Liver (tissue), 9 donors: Measurements from ENCODE around the gene UBALD2. TPM values are rescaled to one million over a fixed set of nuclear protein-coding genes. Genes with fewer than 3 reads are reported as not detected.

Source experiments
- DNase-seq: peaks from one replicate; pipeline ENCODE4 v3.0.0-alpha.2; 2017; ENCODE audit warnings: low spot score
- H3K27ac ChIP-seq, 2 donors: one replicate each; pipeline ENCODE4 v1.7.0; 2013; ENCODE audit warnings: inconsistent platforms in 2 of 2, low read length in 2 of 2, control low read depth in 1 of 2, low read depth in 1 of 2, mild to moderate bottlenecking in 1 of 2
- H3K27me3 ChIP-seq, 4 donors: one replicate each; pipeline versions ENCODE4 v1.6.1 to v1.7.0; 2013; ENCODE audit warnings: low read length in 3 of 4, inconsistent platforms in 1 of 4, mild to moderate bottlenecking in 1 of 4, moderate library complexity in 1 of 4; ENCODE audit not compliant: control insufficient read depth in 4 of 4, insufficient read depth in 4 of 4
- H3K36me3 ChIP-seq, 4 donors: one replicate each; pipeline versions ENCODE4 v1.6.1 to v1.7.0; 2013; ENCODE audit warnings: low read length in 3 of 4, mild to moderate bottlenecking in 3 of 4, low read depth in 1 of 4, moderate library complexity in 1 of 4; ENCODE audit not compliant: control insufficient read depth in 4 of 4, insufficient read depth in 3 of 4
- H3K4me1 ChIP-seq, 4 donors: one replicate each; pipeline versions ENCODE4 v1.6.1 to v1.7.0; 2013; ENCODE audit warnings: low read length in 3 of 4, mild to moderate bottlenecking in 3 of 4, moderate library complexity in 1 of 4; ENCODE audit not compliant: control insufficient read depth in 4 of 4, insufficient read depth in 4 of 4
- H3K4me3 ChIP-seq, 3 donors: one replicate each; pipeline versions ENCODE4 v1.6.1 to v1.7.0; 2013; ENCODE audit warnings: low read length in 3 of 3, control low read depth in 1 of 3, low read depth in 1 of 3, mild to moderate bottlenecking in 1 of 3
- H3K9ac ChIP-seq, 2 donors: one replicate each; pipeline ENCODE4 v1.7.0; 2013; ENCODE audit warnings: low read length in 2 of 2, mild to moderate bottlenecking in 2 of 2, moderate library complexity in 2 of 2, control low read depth in 1 of 2, low read depth in 1 of 2
- H3K9me3 ChIP-seq, 4 donors: one replicate each; pipeline versions ENCODE4 v1.6.1 to v1.7.0; 2013; ENCODE audit warnings: low read length in 3 of 4; ENCODE audit not compliant: control insufficient read depth in 4 of 4
- EGR1 ChIP-seq, 2 donors: IDR thresholded peaks; 2 replicates each; pipeline ENCODE4 v1.6.1; 2016 to 2018; ENCODE audit warnings: antibody characterized with exemption in 2 of 2, low read depth in 2 of 2
- FOXA1 ChIP-seq: IDR thresholded peaks from 2 replicates; pipeline ENCODE4 v1.6.1; 2016; ENCODE audit warnings: antibody characterized with exemption
- FOXA2 ChIP-seq: IDR thresholded peaks from 2 replicates; pipeline ENCODE4 v1.6.1; 2016; ENCODE audit warnings: antibody characterized with exemption
- HNF4A ChIP-seq, 2 donors: conservative IDR thresholded peaks; 2 replicates each; pipeline ENCODE4 v1.6.1; 2016; ENCODE audit warnings: antibody characterized with exemption in 2 of 2, mild to moderate bottlenecking in 2 of 2
- HNF4G ChIP-seq: IDR thresholded peaks from 2 replicates; pipeline ENCODE4 v1.6.1; 2016; ENCODE audit warnings: antibody characterized with exemption
- JUND ChIP-seq, 2 donors: IDR thresholded peaks; 2 replicates each; pipeline ENCODE4 v1.6.1; 2016; ENCODE audit warnings: antibody characterized with exemption in 2 of 2
- NR2F2 ChIP-seq: IDR thresholded peaks from 2 replicates; pipeline ENCODE4 v1.6.1; 2016; ENCODE audit warnings: antibody characterized with exemption
- RAD21 ChIP-seq, 2 donors: IDR thresholded peaks; 2 replicates each; pipeline ENCODE4 v1.6.1; 2016; ENCODE audit warnings: antibody characterized with exemption in 2 of 2, mild to moderate bottlenecking in 2 of 2
- RXRA ChIP-seq, 2 donors: IDR thresholded peaks; 2 replicates each; pipeline ENCODE4 v1.6.1; 2017 to 2018; ENCODE audit warnings: antibody characterized with exemption in 2 of 2, mild to moderate bottlenecking in 1 of 2
- SP1 ChIP-seq: IDR thresholded peaks from 2 replicates; pipeline ENCODE4 v1.6.1; 2018; ENCODE audit warnings: antibody characterized with exemption, mild to moderate bottlenecking
- TAF1 ChIP-seq: conservative IDR thresholded peaks from 2 replicates; pipeline ENCODE4 v1.6.1; 2016; ENCODE audit warnings: antibody characterized with exemption, mild to moderate bottlenecking
- WGBS: extraction: QIAGEN DNeasy Blood & Tissue Kit; methylation state at CpG from one replicate; pipeline ENCODE4 v1.1.7; 2013; 5-methylcytosine and 5-hydroxymethylcytosine counted together
- polyA plus RNA-seq, 2 donors: library from polyadenylated mRNA; stranded (reverse) in 1 of 2; unstranded in 1 of 2; fragments of 200-250 nt in 1 of 2; fragments of >200 nt in 1 of 2; fragmentation: Nextera tagmentation in 1 of 2; extraction: Ambion mirVana in 1 of 2; gene quantifications; one replicate each; pipeline versions ENCODE4 v1.2.1 to v1.2.3, GENCODE V29; 2013 to 2015
- total RNA-seq, 2 donors: library from RNA; depleted of rRNA; stranded (reverse); fragments of >200 nt; gene quantifications; one replicate each; pipeline ENCODE4 v1.2.3, GENCODE V29; 2014
- TF ChIP-seq, protein P1 (sequence below): IDR thresholded peaks from 2 replicates; pipeline ENCODE4 v1.6.1; 2016; ENCODE audit warnings: antibody characterized with exemption
- TF ChIP-seq, protein P2 (sequence below): IDR thresholded peaks from 2 replicates; pipeline ENCODE4 v1.6.1; 2016; ENCODE audit warnings: antibody characterized with exemption
- TF ChIP-seq, protein P3 (sequence below): fragments of 150-350 bp; IDR thresholded peaks from 2 replicates; pipeline ENCODE4 v1.5.1; 2017; ENCODE audit warnings: improper control_type of control experiment, low read depth, low read length; ENCODE audit not compliant: missing input control
- TF ChIP-seq, protein P4 (sequence below): IDR thresholded peaks from 2 replicates; pipeline ENCODE4 v1.6.1; 2016; ENCODE audit warnings: antibody characterized with exemption
- TF ChIP-seq, protein P5 (sequence below): IDR thresholded peaks from 2 replicates; pipeline ENCODE4 v1.6.1; 2016; ENCODE audit warnings: antibody characterized with exemption, mild to moderate bottlenecking
- donor health status: healthy.
- donor health status: healthy.
- donor health status: healthy.
- donor health status: healthy.
- donor health status: healthy.

UBALD2 gene
- total and polyA plus RNA-seq, 4 donors: 1.4 to 6.5 (median 3.6) TPM

DNA sequence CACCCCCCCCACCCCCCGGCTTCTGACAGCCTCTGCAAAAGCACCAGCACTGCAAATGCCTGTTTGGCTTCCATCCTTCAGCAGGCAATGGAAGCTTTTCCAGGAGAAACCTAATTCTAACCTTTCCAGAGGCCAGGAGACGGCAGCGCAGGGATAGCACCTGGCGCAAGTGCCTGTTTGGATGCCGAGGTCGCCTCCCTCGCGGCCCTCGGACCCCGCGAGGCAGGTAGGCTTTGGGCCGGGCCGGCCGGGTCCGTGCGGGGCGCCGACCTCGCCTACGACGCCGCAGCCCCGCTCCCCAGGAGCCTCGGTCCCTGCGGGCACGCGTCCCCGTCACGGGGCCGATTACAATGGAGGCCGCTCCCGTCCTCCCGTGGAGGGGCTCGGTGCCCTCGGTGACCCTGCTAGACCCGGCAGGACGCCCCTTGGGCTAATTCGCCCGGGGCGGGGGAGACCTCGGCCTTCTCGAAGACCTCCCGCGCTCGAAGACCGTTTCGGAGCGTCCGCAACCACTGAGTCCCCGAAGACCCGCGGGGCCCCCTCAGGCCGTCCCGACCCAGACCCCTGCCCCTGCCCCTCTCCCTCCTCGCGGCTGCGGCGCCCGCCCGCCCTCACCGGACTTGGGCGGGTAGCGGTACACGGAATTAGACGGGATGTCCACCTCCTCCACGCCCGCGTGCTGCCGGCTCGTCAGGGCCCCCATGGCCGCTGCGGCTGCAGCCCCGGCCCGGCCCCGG is 25.4 kb upstream of the UBALD2 start:
- Histone ChIP-seq H3K4me3 (peak overlapping the region in 1 of 3 donors; percentile 66), H3K27ac (no peak overlapping the region), H3K4me1 (peaks cover 6 to 12% (median 7%) of the 10 kb centered on the region in 4 donors), H3K9me3 (no peaks in the 10 kb centered on the region), H3K36me3 (no peaks in the 10 kb centered on the region), H3K27me3 (no peaks in the 10 kb centered on the region), H3K9ac (no peak overlapping the region)
- WGBS: 9% methylated on average over 75 of the region's 75 CpGs
- DNase-seq: no peak
- TF ChIP-seq, protein P1, sequence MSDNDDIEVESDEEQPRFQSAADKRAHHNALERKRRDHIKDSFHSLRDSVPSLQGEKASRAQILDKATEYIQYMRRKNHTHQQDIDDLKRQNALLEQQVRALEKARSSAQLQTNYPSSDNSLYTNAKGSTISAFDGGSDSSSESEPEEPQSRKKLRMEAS: no peak
- TF ChIP-seq NR2F2: no peak
- TF ChIP-seq, protein P2, sequence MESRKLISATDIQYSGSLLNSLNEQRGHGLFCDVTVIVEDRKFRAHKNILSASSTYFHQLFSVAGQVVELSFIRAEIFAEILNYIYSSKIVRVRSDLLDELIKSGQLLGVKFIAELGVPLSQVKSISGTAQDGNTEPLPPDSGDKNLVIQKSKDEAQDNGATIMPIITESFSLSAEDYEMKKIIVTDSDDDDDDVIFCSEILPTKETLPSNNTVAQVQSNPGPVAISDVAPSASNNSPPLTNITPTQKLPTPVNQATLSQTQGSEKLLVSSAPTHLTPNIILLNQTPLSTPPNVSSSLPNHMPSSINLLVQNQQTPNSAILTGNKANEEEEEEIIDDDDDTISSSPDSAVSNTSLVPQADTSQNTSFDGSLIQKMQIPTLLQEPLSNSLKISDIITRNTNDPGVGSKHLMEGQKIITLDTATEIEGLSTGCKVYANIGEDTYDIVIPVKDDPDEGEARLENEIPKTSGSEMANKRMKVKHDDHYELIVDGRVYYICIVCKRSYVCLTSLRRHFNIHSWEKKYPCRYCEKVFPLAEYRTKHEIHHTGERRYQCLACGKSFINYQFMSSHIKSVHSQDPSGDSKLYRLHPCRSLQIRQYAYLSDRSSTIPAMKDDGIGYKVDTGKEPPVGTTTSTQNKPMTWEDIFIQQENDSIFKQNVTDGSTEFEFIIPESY: no peak
- TF ChIP-seq FOXA2: no peak
- TF ChIP-seq, protein P3, sequence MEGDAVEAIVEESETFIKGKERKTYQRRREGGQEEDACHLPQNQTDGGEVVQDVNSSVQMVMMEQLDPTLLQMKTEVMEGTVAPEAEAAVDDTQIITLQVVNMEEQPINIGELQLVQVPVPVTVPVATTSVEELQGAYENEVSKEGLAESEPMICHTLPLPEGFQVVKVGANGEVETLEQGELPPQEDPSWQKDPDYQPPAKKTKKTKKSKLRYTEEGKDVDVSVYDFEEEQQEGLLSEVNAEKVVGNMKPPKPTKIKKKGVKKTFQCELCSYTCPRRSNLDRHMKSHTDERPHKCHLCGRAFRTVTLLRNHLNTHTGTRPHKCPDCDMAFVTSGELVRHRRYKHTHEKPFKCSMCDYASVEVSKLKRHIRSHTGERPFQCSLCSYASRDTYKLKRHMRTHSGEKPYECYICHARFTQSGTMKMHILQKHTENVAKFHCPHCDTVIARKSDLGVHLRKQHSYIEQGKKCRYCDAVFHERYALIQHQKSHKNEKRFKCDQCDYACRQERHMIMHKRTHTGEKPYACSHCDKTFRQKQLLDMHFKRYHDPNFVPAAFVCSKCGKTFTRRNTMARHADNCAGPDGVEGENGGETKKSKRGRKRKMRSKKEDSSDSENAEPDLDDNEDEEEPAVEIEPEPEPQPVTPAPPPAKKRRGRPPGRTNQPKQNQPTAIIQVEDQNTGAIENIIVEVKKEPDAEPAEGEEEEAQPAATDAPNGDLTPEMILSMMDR: no peak
- TF ChIP-seq RXRA (IDR thresholded peaks at IDR 0.05): no peak
- TF ChIP-seq, protein P4, sequence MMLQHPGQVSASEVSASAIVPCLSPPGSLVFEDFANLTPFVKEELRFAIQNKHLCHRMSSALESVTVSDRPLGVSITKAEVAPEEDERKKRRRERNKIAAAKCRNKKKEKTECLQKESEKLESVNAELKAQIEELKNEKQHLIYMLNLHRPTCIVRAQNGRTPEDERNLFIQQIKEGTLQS: no peak
- no peak for TF ChIP-seq HNF4G
- TF ChIP-seq TAF1: no peak
- no peak for TF ChIP-seq HNF4A (conservative IDR thresholded peaks at IDR 0.05)
- TF ChIP-seq RAD21 (IDR thresholded peaks at IDR 0.05): no peak
- TF ChIP-seq FOXA1: no peak

DNA sequence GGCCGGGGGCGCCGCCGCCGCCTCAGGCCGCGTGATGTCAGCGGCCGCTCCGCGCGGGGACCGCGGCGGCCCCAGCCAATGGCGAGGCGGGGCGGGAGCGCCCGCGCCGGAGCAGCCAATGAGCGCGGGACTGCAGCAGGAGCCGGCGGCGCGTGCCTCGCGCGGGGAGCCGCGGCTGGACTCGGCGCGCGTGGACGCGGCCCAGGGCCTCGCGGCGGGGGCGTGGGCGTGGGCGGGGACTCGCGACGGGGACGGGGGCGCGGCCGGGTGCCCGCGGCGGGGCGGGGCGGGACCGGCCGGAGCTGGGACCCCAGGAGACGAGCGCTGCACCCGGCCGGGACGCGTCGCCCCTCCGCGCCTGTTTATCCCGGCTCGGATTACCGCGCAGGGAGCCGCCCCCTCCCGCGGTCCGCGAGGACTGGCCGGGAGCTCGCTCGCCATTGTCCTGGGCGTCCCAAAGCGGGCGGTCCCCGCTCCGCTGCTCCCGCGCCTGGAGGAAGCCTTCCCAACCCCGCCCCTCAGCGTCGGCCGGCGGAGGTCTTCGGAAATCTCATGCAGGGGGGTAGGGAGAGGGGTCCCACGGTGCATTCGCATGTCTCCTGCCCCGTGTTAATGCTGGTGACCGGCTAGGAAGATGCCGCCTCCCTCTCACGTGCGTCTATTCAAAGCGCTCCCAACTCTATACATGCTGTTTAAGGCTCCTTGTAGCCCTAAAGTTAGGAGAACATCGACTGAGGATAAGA is 24.5 kb upstream of the UBALD2 start, which contains the start of gene RNF157:
RNF157 (minus strand) TSS at position 33 of the 743 bp plus-strand sequence. CDS start 253 bp downstream, outside the sequence.
- Histone ChIP-seq H3K9me3 (no peaks in the 10 kb centered on the region), H3K4me3 (peak within 1 kb of the TSS in 2 of 3 donors; percentile 65 to 66), H3K27me3 (no peaks in the 10 kb centered on the region), H3K27ac (no peak within 1 kb of the TSS), H3K9ac (peak within 1 kb of the TSS; percentile 19 to 44), H3K4me1 (peaks cover 6 to 12% (median 7%) of the 10 kb centered on the region in 4 donors), H3K36me3 (no peaks in the 10 kb centered on the region)
- WGBS: 1% methylated on average over 102 of the region's 102 CpGs
- peak; percentile 49 for DNase-seq
- TF ChIP-seq, protein P3: no peak
- TF ChIP-seq HNF4G (no peak), HNF4A (conservative IDR thresholded peaks at IDR 0.05) (no peak), RXRA (IDR thresholded peaks at IDR 0.05) (no peak), EGR1 (IDR thresholded peaks at IDR 0.05; ENCODE audit: low read depth in 2 of 2) (no peak), JUND (IDR thresholded peaks at IDR 0.05) (no peak), TAF1 (no peak), SP1 (no peak), NR2F2 (no peak), FOXA1 (no peak), FOXA2 (no peak)
- TF ChIP-seq, protein P1: no peak
- TF ChIP-seq, protein P5, sequence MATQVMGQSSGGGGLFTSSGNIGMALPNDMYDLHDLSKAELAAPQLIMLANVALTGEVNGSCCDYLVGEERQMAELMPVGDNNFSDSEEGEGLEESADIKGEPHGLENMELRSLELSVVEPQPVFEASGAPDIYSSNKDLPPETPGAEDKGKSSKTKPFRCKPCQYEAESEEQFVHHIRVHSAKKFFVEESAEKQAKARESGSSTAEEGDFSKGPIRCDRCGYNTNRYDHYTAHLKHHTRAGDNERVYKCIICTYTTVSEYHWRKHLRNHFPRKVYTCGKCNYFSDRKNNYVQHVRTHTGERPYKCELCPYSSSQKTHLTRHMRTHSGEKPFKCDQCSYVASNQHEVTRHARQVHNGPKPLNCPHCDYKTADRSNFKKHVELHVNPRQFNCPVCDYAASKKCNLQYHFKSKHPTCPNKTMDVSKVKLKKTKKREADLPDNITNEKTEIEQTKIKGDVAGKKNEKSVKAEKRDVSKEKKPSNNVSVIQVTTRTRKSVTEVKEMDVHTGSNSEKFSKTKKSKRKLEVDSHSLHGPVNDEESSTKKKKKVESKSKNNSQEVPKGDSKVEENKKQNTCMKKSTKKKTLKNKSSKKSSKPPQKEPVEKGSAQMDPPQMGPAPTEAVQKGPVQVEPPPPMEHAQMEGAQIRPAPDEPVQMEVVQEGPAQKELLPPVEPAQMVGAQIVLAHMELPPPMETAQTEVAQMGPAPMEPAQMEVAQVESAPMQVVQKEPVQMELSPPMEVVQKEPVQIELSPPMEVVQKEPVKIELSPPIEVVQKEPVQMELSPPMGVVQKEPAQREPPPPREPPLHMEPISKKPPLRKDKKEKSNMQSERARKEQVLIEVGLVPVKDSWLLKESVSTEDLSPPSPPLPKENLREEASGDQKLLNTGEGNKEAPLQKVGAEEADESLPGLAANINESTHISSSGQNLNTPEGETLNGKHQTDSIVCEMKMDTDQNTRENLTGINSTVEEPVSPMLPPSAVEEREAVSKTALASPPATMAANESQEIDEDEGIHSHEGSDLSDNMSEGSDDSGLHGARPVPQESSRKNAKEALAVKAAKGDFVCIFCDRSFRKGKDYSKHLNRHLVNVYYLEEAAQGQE: no peak
- TF ChIP-seq, protein P2: no peak
